Measurements from ENCODE around the gene BRCA1.

DNA sequence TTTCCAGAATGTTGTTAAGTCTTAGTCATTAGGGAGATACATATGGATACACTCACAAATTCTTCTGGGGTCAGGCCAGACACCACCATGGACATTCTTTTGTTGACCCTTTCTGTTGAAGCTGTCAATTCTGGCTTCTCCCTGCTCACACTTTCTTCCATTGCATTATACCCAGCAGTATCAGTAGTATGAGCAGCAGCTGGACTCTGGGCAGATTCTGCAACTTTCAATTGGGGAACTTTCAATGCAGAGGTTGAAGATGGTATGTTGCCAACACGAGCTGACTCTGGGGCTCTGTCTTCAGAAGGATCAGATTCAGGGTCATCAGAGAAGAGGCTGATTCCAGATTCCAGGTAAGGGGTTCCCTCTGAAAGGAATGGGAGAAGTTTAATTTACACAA lies 54.3 kb downstream of the BRCA1 start:
- TF ChIP-seq, protein P1, sequence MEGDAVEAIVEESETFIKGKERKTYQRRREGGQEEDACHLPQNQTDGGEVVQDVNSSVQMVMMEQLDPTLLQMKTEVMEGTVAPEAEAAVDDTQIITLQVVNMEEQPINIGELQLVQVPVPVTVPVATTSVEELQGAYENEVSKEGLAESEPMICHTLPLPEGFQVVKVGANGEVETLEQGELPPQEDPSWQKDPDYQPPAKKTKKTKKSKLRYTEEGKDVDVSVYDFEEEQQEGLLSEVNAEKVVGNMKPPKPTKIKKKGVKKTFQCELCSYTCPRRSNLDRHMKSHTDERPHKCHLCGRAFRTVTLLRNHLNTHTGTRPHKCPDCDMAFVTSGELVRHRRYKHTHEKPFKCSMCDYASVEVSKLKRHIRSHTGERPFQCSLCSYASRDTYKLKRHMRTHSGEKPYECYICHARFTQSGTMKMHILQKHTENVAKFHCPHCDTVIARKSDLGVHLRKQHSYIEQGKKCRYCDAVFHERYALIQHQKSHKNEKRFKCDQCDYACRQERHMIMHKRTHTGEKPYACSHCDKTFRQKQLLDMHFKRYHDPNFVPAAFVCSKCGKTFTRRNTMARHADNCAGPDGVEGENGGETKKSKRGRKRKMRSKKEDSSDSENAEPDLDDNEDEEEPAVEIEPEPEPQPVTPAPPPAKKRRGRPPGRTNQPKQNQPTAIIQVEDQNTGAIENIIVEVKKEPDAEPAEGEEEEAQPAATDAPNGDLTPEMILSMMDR (IDR thresholded peaks at IDR 0.05), result no peak
- no peak for TF ChIP-seq POLR2A (IDR thresholded peaks at IDR 0.05)
- TF ChIP-seq POLR2AphosphoS5 (IDR thresholded peaks at IDR 0.05), result no peak
